ENCODE data around the gene TMEFF2.
A peak's percentile ranks its signal among the peaks of the same experiment; 100 is the strongest.
"Not testable (repeated sequence)": the region's sequence is repeated elsewhere in the genome, so short reads cannot be mapped to it uniquely, and the experiment has no call there.

Gene TMEFF2

GRCh38 chr2:191927319-191927867, 267.3 kb downstream of the TMEFF2 start:
- H3K27ac ChIP-seq, result no peak overlapping the region
- H3K27me3 ChIP-seq (replicated peaks), result no peaks in the 10 kb centered on the region
- peak; percentile 92 for DNase-seq
- H3K36me3 ChIP-seq (replicated peaks), result no peaks in the 10 kb centered on the region
- in situ Hi-C loops (cut with HindIII; ENCODE audit: low pct_ligation_motif_present, low sequenced_read_pairs), result no loop called here
- no peak for TF ChIP-seq CTCF (IDR thresholded peaks at IDR 0.05; ENCODE audit: low read depth, low read length, missing control alignments)
- no peak overlapping the region for H3K4me3 ChIP-seq (ENCODE audit: low read depth, low read length)

- in situ Hi-C loops (cut with HindIII; ENCODE audit: low pct_ligation_motif_present, low sequenced_read_pairs), result no loop called here
- no peaks in the 10 kb centered on the region for H3K36me3 ChIP-seq (replicated peaks)
Observed at GRCh38 chr2:191926671-191927070, 268.1 kb downstream of the TMEFF2 start.

GRCh38 chr2:191923652-191923997, 271.1 kb downstream of the TMEFF2 start:
- Histone ChIP-seq H3K27ac (no peak overlapping the region), H3K27me3 (replicated peaks) (no peaks in the 10 kb centered on the region), H3K36me3 (replicated peaks) (no peaks in the 10 kb centered on the region), H3K4me3 (ENCODE audit: low read depth, low read length) (no peak overlapping the region)
- TF ChIP-seq CTCF (IDR thresholded peaks at IDR 0.05; ENCODE audit: low read depth, low read length, missing control alignments), result no peak
- DNase-seq, result no peak
- in situ Hi-C loops (cut with HindIII; ENCODE audit: low pct_ligation_motif_present, low sequenced_read_pairs), result no loop called here

More at GRCh38 chr2:191926671-191927070, 268.1 kb downstream of the TMEFF2 start:
- H3K27ac ChIP-seq, result no peak overlapping the region
- DNase-seq, result no peak
- no peaks in the 10 kb centered on the region for H3K27me3 ChIP-seq (replicated peaks)
- no peak overlapping the region for H3K4me3 ChIP-seq (ENCODE audit: low read depth, low read length)
- no peak for TF ChIP-seq CTCF (IDR thresholded peaks at IDR 0.05; ENCODE audit: low read depth, low read length, missing control alignments)

GRCh38 chr2:191922736-191923651, 271.7 kb downstream of the TMEFF2 start:
- no peaks in the 10 kb centered on the region for H3K27me3 ChIP-seq (replicated peaks)
- H3K4me3 ChIP-seq (ENCODE audit: low read depth, low read length), result no peak overlapping the region
- DNase-seq, result no peak
- TF ChIP-seq CTCF (IDR thresholded peaks at IDR 0.05; ENCODE audit: low read depth, low read length, missing control alignments), result no peak
- in situ Hi-C loops (cut with HindIII; ENCODE audit: low pct_ligation_motif_present, low sequenced_read_pairs), result no loop called here
- H3K36me3 ChIP-seq (replicated peaks), result no peaks in the 10 kb centered on the region
- no peak overlapping the region for H3K27ac ChIP-seq

GRCh38 chr2:191921650-191922049, 273.1 kb downstream of the TMEFF2 start:
- H3K27me3 ChIP-seq (replicated peaks); in situ Hi-C loops (cut with HindIII; ENCODE audit: low pct_ligation_motif_present, low sequenced_read_pairs): not testable (repeated sequence)

GRCh38 chr2:191920502-191920901, 274.2 kb downstream of the TMEFF2 start:
- no peak for TF ChIP-seq CTCF (IDR thresholded peaks at IDR 0.05; ENCODE audit: low read depth, low read length, missing control alignments)
- H3K27me3 ChIP-seq (replicated peaks), result no peaks in the 10 kb centered on the region
- in situ Hi-C loops (cut with HindIII; ENCODE audit: low pct_ligation_motif_present, low sequenced_read_pairs), result no loop called here
- H3K36me3 ChIP-seq (replicated peaks), result no peaks in the 10 kb centered on the region
- no peak for DNase-seq
- no peak overlapping the region for H3K4me3 ChIP-seq (ENCODE audit: low read depth, low read length)
- no peak overlapping the region for H3K27ac ChIP-seq

More at GRCh38 chr2:191921650-191922049, 273.1 kb downstream of the TMEFF2 start:
- H3K27ac ChIP-seq; H3K4me3 ChIP-seq (ENCODE audit: low read depth, low read length); H3K36me3 ChIP-seq (replicated peaks); DNase-seq: not testable (repeated sequence)

Data from brain microvascular endothelial cell (primary cell).